ENCODE data around the gene PSG3. TPM values are rescaled to one million over a fixed set of nuclear protein-coding genes. Genes with fewer than 3 reads are reported as not detected.

Gene PSG3
- total and polyA plus RNA-seq, 9 donors = 0.42 TPM; not detected in 8

Other genes with a start within 250 kb of the PSG3 start
- 1 to 10 TPM in 6 of 7 donors, under 1 TPM in 1; 0.92 to 3.8 (median 2.8) TPM for gene CEACAM1, start 212.0 kb downstream of the PSG3 start, total RNA-seq
- 1 to 10 TPM; 1.4 to 7.3 TPM for gene CEACAM1, start 212.0 kb downstream of the PSG3 start, polyA plus RNA-seq
- gene CEACAM8, start 145.6 kb downstream of the PSG3 start, total RNA-seq = not detected
- gene CEACAM8, start 145.6 kb downstream of the PSG3 start, polyA plus RNA-seq = not detected
- gene PSG8, start 25.2 kb upstream of the PSG3 start, total RNA-seq = not detected
- not detected for gene PSG8, start 25.2 kb upstream of the PSG3 start, polyA plus RNA-seq
- gene PSG1, start 139.2 kb upstream of the PSG3 start, total RNA-seq = not detected
- gene PSG1, start 139.2 kb upstream of the PSG3 start, polyA plus RNA-seq = under 1 TPM in 1 of 2 donors, not detected in 1; 0.27 TPM
- not detected for gene PSG6, start 177.4 kb upstream of the PSG3 start, total RNA-seq
- gene PSG6, start 177.4 kb upstream of the PSG3 start, polyA plus RNA-seq = not detected
- gene PSG7, start 196.7 kb upstream of the PSG3 start, total RNA-seq = not detected
- under 1 TPM in 1 of 2 donors, not detected in 1; 0.13 TPM for gene PSG7, start 196.7 kb upstream of the PSG3 start, polyA plus RNA-seq